Measurements from ENCODE around the gene GAN. TPM values are rescaled to one million over a fixed set of nuclear protein-coding genes. Genes with fewer than 3 reads are reported as not detected.

Gene GAN
- total and polyA plus RNA-seq, 2 donors (not counting 1 experiment from before 2014, with no cell fraction given), result 3.3 to 5.1 TPM

- no peak for TF ChIP-seq CTCF (conservative IDR thresholded peaks at IDR 0.05 in 1 of 2, IDR thresholded peaks at IDR 0.05 in 1 of 2; ENCODE audit: low read depth in 1 of 2, low read length in 2 of 2)
- no peak for TF ChIP-seq EZH2 (IDR thresholded peaks at IDR 0.05; ENCODE audit: low read length, missing control alignments)
- Histone ChIP-seq H3K9ac (ENCODE audit: insufficient read depth, low read length) (no peak overlapping the region), H3K9me3 (ENCODE audit: control insufficient read depth, insufficient read depth, low read depth, low read length) (no peaks in the 10 kb centered on the region), H3K36me3 (ENCODE audit: control insufficient read depth, insufficient read depth, low read length) (no peaks in the 10 kb centered on the region), H4K20me1 (ENCODE audit: control insufficient read depth, extremely low read depth, insufficient read depth, low read length) (peaks cover 2% of the 10 kb centered on the region), H3K27me3 (ENCODE audit: control insufficient read depth, insufficient read depth, low read length) (no peaks in the 10 kb centered on the region), H2AFZ (ENCODE audit: low read length) (no peak overlapping the region), H3K27ac (ENCODE audit: insufficient read depth, low read length) (no peak overlapping the region), H3K79me2 (ENCODE audit: control insufficient read depth, insufficient read depth, low read length) (peaks cover 2% of the 10 kb centered on the region), H3K4me3 (replicated peaks in 1 of 4; ENCODE audit: control extremely low read depth in 1 of 4, insufficient read depth in 1 of 4, low read depth in 3 of 4, low read length in 4 of 4) (no peak overlapping the region), H3K4me2 (ENCODE audit: extremely low read depth, insufficient read depth, low read length) (no peak overlapping the region), H3K4me1 (ENCODE audit: control insufficient read depth, extremely low read depth, insufficient read depth, low read length) (no peaks in the 10 kb centered on the region)
- no peak for DNase-seq (ENCODE audit: low read depth in 2 of 2)
These were observed 12.9 kb downstream of the GAN start for GRCh38 chr16:81327447-81328196.

- TF ChIP-seq CTCF (conservative IDR thresholded peaks at IDR 0.05 in 1 of 2, IDR thresholded peaks at IDR 0.05 in 1 of 2; ENCODE audit: low read depth in 1 of 2, low read length in 2 of 2), result no peak
- TF ChIP-seq EZH2 (IDR thresholded peaks at IDR 0.05; ENCODE audit: low read length, missing control alignments), result no peak
- H3K36me3 ChIP-seq (ENCODE audit: control insufficient read depth, insufficient read depth, low read length), result no peaks in the 10 kb centered on the region
- H3K4me3 ChIP-seq (replicated peaks in 1 of 4; ENCODE audit: control extremely low read depth in 1 of 4, insufficient read depth in 1 of 4, low read depth in 3 of 4, low read length in 4 of 4), result no peak overlapping the region
- no peak for DNase-seq (ENCODE audit: low read depth in 2 of 2)
- no peaks in the 10 kb centered on the region for H3K27me3 ChIP-seq (ENCODE audit: control insufficient read depth, insufficient read depth, low read length)
- no peak overlapping the region for H2AFZ ChIP-seq (ENCODE audit: low read length)
- no peak overlapping the region for H3K9ac ChIP-seq (ENCODE audit: insufficient read depth, low read length)
- no peaks in the 10 kb centered on the region for H3K4me1 ChIP-seq (ENCODE audit: control insufficient read depth, extremely low read depth, insufficient read depth, low read length)
- no peaks in the 10 kb centered on the region for H4K20me1 ChIP-seq (ENCODE audit: control insufficient read depth, extremely low read depth, insufficient read depth, low read length)
- H3K27ac ChIP-seq (ENCODE audit: insufficient read depth, low read length), result no peak overlapping the region
- no peak overlapping the region for H3K4me2 ChIP-seq (ENCODE audit: extremely low read depth, insufficient read depth, low read length)
- no peaks in the 10 kb centered on the region for H3K79me2 ChIP-seq (ENCODE audit: control insufficient read depth, insufficient read depth, low read length)
- H3K9me3 ChIP-seq (ENCODE audit: control insufficient read depth, insufficient read depth, low read depth, low read length), result no peaks in the 10 kb centered on the region
These were observed 15.2 kb downstream of the GAN start for GRCh38 chr16:81329947-81330346.

DNA sequence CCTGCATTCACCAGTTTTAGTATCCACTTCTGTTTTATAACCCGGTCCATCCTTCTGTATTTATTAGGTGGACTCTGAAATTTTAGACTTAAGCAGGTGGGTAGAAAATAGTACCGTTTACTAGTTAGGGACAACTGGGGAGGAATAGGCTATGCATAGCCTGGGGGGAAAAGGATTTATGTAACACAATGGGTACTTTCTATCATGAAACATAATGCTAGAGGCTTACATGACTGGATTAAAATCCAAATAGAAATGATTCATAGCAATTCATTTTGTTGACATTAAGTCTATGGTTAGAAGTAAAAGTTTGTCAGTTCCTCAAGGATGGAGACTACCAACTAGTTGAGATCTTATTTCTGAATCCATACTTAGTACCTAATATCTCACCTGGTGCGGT, 18.6 kb downstream of the GAN start:
- Histone ChIP-seq H3K27me3 (ENCODE audit: control insufficient read depth, insufficient read depth, low read length) (no peaks in the 10 kb centered on the region), H3K36me3 (ENCODE audit: control insufficient read depth, insufficient read depth, low read length) (no peaks in the 10 kb centered on the region), H3K9me3 (ENCODE audit: control insufficient read depth, insufficient read depth, low read depth, low read length) (no peaks in the 10 kb centered on the region), H3K4me2 (ENCODE audit: extremely low read depth, insufficient read depth, low read length) (no peak overlapping the region), H3K4me3 (replicated peaks in 1 of 4; ENCODE audit: control extremely low read depth in 1 of 4, insufficient read depth in 1 of 4, low read depth in 3 of 4, low read length in 4 of 4) (no peak overlapping the region), H3K9ac (ENCODE audit: insufficient read depth, low read length) (no peak overlapping the region), H3K79me2 (ENCODE audit: control insufficient read depth, insufficient read depth, low read length) (no peaks in the 10 kb centered on the region), H2AFZ (ENCODE audit: low read length) (no peak overlapping the region), H4K20me1 (ENCODE audit: control insufficient read depth, extremely low read depth, insufficient read depth, low read length) (no peaks in the 10 kb centered on the region), H3K4me1 (ENCODE audit: control insufficient read depth, extremely low read depth, insufficient read depth, low read length) (no peaks in the 10 kb centered on the region), H3K27ac (ENCODE audit: insufficient read depth, low read length) (no peak overlapping the region)
- TF ChIP-seq EZH2 (IDR thresholded peaks at IDR 0.05; ENCODE audit: low read length, missing control alignments), result no peak
- no peak for TF ChIP-seq CTCF (conservative IDR thresholded peaks at IDR 0.05 in 1 of 2, IDR thresholded peaks at IDR 0.05 in 1 of 2; ENCODE audit: low read depth in 1 of 2, low read length in 2 of 2)
- no peak for DNase-seq (ENCODE audit: low read depth in 2 of 2)

Data from fibroblast of lung (primary cell).